ENCODE measurements around the gene PDE8A.

GRCh38 chr15:85035980-85036379, 54.3 kb downstream of the PDE8A start:
- no peak for TF ChIP-seq CTCF (IDR thresholded peaks at IDR 0.05)
- TF ChIP-seq EP300 (IDR thresholded peaks at IDR 0.05), result no peak
- no peak for TF ChIP-seq POLR2AphosphoS5 (IDR thresholded peaks at IDR 0.05)
